ENCODE measurements around the gene NCK2. TPM values are rescaled to one million over a fixed set of nuclear protein-coding genes. Genes with fewer than 3 reads are reported as not detected.

Gene NCK2
- total RNA-seq, 1 donor from 2014 or later: 90.0 TPM

DNA sequence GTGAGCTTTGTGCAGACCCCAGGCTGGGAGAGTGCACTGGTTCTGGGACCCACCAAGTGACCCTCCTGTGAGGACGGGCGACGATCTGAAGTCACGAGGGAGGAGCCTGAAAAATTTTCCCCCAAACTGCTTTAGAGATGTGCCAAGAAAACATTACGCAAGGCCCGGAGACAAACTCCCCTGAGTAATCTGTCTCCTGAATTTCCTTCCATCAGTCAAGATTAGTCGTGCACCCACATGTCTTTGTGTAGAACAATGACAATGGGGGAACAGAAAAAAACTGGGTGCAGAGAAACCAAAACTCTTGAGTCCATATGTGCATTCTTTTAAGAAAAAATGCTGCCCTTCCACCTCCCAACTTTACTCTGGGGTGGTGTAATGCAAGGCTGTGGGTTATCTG is 12.6 kb upstream of the NCK2 start:
- no peaks in the 10 kb centered on the region for H3K27me3 ChIP-seq (ENCODE audit: control insufficient read depth, insufficient read depth, low read length)
- H3K4me3 ChIP-seq (ENCODE audit: low read depth, low read length): no peak overlapping the region
- TF ChIP-seq, protein P1, sequence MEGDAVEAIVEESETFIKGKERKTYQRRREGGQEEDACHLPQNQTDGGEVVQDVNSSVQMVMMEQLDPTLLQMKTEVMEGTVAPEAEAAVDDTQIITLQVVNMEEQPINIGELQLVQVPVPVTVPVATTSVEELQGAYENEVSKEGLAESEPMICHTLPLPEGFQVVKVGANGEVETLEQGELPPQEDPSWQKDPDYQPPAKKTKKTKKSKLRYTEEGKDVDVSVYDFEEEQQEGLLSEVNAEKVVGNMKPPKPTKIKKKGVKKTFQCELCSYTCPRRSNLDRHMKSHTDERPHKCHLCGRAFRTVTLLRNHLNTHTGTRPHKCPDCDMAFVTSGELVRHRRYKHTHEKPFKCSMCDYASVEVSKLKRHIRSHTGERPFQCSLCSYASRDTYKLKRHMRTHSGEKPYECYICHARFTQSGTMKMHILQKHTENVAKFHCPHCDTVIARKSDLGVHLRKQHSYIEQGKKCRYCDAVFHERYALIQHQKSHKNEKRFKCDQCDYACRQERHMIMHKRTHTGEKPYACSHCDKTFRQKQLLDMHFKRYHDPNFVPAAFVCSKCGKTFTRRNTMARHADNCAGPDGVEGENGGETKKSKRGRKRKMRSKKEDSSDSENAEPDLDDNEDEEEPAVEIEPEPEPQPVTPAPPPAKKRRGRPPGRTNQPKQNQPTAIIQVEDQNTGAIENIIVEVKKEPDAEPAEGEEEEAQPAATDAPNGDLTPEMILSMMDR (IDR thresholded peaks at IDR 0.05; ENCODE audit: insufficient read depth, low read length, severe bottlenecking): no peak
- H3K36me3 ChIP-seq (ENCODE audit: control insufficient read depth, insufficient read depth, low read length): no peaks in the 10 kb centered on the region
- DNase-seq (ENCODE audit: low read depth): peak; percentile 91
- FAIRE-seq: no peak

DNA sequence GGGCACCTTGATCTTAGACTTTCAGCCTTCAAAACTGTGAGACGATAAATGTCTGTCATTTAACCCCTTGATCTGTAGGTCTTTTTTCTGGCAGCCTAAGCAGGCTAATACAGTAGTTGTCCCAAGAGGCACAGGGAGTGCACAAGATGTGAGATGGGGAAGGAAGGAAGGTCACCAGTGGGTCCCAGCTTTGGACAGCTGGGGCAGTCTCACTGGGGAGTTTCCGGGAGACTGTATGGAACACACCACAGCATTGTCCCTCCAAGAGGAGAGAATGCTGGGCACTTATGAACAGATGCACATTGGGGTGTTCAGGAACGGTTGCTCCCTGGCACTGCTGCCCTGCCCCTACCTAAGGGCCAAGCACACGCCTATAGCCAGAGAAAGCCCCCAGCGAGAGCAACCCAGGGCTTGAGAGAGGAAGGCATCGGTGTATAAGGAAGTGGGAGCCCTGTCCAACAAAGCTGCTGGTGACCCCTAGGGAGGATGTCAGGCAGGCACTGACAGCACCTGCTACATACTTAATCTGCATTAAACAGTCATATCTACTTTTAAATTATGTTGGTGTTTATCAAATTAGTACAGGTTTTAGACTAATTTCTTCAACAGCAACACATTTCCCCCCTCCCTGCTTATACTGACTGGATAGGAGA is 11.6 kb upstream of the NCK2 start:
- TF ChIP-seq, protein P1 (IDR thresholded peaks at IDR 0.05; ENCODE audit: insufficient read depth, low read length, severe bottlenecking): no peak
- Histone ChIP-seq H3K36me3 (ENCODE audit: control insufficient read depth, insufficient read depth, low read length) (no peaks in the 10 kb centered on the region), H3K4me3 (ENCODE audit: low read depth, low read length) (no peak overlapping the region), H3K27me3 (ENCODE audit: control insufficient read depth, insufficient read depth, low read length) (no peaks in the 10 kb centered on the region)
- no peak for DNase-seq (ENCODE audit: low read depth)
- FAIRE-seq: no peak

DNA sequence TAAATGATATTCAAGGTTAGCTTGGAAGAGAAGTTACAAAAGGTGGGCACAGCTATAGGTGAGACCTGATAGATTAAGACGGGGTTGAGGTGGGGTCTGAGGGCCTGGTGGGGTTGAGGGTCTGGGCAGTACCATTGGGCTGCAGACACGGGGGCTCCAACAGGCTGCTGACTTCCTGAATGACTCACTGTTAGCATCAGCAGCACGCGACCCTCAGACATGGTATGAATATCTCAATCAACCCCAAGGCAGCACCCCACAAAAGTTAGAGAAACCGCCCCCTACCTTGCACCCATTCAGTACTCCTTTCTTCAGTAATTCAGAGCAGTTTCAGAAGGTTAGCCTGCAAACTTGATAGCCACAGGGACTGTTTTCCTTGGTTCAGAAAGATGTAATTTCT is 10.8 kb upstream of the NCK2 start:
- TF ChIP-seq, protein P1 (IDR thresholded peaks at IDR 0.05; ENCODE audit: insufficient read depth, low read length, severe bottlenecking): no peak
- no peaks in the 10 kb centered on the region for H3K36me3 ChIP-seq (ENCODE audit: control insufficient read depth, insufficient read depth, low read length)
- DNase-seq (ENCODE audit: low read depth) (no peak), FAIRE-seq (no peak)
- no peak overlapping the region for H3K4me3 ChIP-seq (ENCODE audit: low read depth, low read length)
- no peaks in the 10 kb centered on the region for H3K27me3 ChIP-seq (ENCODE audit: control insufficient read depth, insufficient read depth, low read length)

DNA sequence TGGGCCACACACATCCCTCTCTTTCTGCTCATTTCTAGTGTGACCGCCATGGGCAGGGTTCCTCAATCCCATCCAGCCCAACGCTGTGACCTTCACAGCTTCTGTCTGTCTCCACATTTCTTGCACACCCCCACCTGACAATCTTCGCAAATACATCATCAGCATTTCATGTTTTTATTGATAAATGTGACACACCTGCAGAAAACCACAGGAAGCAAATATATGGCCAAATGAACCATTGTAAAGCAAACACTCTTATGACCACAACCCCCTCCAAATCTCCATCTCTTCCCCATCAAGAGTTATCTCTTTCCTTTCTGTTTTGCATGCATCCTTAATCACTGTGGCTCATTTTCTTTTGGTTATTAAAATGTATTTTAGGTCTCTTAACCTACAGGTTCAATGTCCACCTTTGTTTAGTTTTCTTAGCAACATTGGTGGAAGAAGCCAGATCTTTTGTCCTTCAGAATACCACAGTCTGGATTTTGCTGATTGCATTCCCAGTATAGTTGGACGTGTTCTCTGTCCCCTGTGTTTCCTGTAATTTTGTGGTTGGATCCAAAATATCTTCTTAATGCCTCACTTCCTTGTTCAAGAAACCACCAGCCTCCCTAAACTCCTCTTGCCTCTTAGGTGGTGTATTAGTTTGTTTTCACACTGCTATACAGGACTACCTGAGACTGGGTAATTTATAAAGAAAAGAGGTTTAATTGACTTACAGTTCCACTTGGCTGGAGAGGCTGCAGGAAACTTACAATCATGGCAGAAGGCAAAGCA is 9.8 kb upstream of the NCK2 start:
- TF ChIP-seq, protein P1 (IDR thresholded peaks at IDR 0.05; ENCODE audit: insufficient read depth, low read length, severe bottlenecking): no peak
- Histone ChIP-seq H3K4me3 (ENCODE audit: low read depth, low read length) (no peak overlapping the region), H3K27me3 (ENCODE audit: control insufficient read depth, insufficient read depth, low read length) (no peaks in the 10 kb centered on the region), H3K36me3 (ENCODE audit: control insufficient read depth, insufficient read depth, low read length) (no peaks in the 10 kb centered on the region)
- FAIRE-seq (no peak), DNase-seq (ENCODE audit: low read depth) (peak; percentile 78)

DNA sequence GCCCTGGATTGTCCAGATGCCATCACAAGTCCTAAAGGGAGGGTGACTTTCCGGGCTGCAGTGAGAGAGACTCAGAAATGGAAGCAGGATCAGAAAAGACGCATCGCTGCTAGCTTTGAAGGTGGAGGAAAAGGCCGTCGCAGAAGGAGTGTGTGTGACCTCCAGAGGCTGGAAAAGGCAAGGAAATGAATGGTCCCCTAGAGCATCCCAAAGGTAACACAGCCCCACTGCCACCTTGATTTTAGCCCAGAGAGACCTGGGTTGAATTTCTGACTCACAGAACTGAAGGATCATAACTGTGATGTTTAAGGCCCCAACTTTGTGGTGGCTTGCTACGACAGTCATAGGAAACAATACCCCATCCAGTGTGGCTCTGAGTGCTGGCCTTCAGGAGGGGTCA is 8.6 kb upstream of the NCK2 start:
- H3K27me3 ChIP-seq (ENCODE audit: control insufficient read depth, insufficient read depth, low read length): no peaks in the 10 kb centered on the region
- DNase-seq (ENCODE audit: low read depth): no peak
- H3K36me3 ChIP-seq (ENCODE audit: control insufficient read depth, insufficient read depth, low read length): no peaks in the 10 kb centered on the region
- no peak overlapping the region for H3K4me3 ChIP-seq (ENCODE audit: low read depth, low read length)
- TF ChIP-seq, protein P1 (IDR thresholded peaks at IDR 0.05; ENCODE audit: insufficient read depth, low read length, severe bottlenecking): no peak
- FAIRE-seq: no peak

Data from bronchial epithelial cell (primary cell).